ENCODE data around the gene QKI.

DNA sequence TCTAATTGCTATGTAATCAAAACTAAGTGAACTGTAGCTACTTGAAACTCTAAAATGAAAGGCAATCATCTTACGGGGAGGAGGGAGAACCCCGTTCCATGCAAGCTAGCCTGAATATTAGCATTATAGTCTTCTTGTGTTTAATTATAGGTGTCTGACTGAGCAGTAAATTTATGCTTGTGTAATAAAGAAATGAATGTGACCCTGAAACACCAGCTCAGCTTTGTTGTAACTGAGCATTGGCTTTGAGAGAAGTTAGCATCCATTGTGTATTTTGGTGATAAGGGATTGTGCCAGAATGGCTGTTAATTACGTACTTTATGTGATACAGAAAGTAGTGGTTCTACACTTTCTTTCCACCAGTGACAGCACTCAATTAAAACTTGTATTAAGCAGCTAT lies 86.9 kb downstream of the QKI start:
- no peak for TF ChIP-seq GATA3 (IDR thresholded peaks at IDR 0.05; ENCODE audit: low read depth, low read length)
- TF ChIP-seq GATA2 (IDR thresholded peaks at IDR 0.05; ENCODE audit: low read depth, low read length), result no peak

All from SH-SY5Y (cell line).